Neural crest cell (in vitro differentiated cells): ENCODE measurements around the gene AHNAK. TPM values are rescaled to one million over a fixed set of nuclear protein-coding genes. Genes with fewer than 3 reads are reported as not detected.

Experiments
- DNase-seq: peaks from one replicate; pipeline ENCODE4 v3.0.0; 2021; ENCODE audit warnings: low read depth, mixed read lengths, low spot score
- H3K27ac Mint-ChIP-seq: one replicate; pipeline ENCODE4 v1.8.0; 2021; ENCODE audit warnings: mild to moderate bottlenecking, mixed read lengths; ENCODE audit not compliant: unreplicated experiment
- H3K27me3 Mint-ChIP-seq: 2 replicates; pipeline ENCODE4 v1.8.0; 2021; ENCODE audit warnings: low read depth, mild to moderate bottlenecking, mixed read lengths
- H3K36me3 Mint-ChIP-seq: 2 replicates; pipeline ENCODE4 v1.8.0; 2021; ENCODE audit warnings: low read depth, mild to moderate bottlenecking, mixed read lengths
- H3K4me1 Mint-ChIP-seq: 2 replicates; pipeline ENCODE4 v1.8.0; 2021; ENCODE audit warnings: mixed read lengths
- H3K4me3 Mint-ChIP-seq: one replicate; pipeline ENCODE4 v1.8.0; 2021; ENCODE audit warnings: mild to moderate bottlenecking, mixed read lengths
- H3K9me3 Mint-ChIP-seq: 2 replicates; pipeline ENCODE4 v1.8.0; 2021; ENCODE audit warnings: mixed read lengths
- total RNA-seq: library from RNA; stranded (reverse); gene quantifications from 2 replicates; pipeline ENCODE4 v1.2.1, GENCODE V29; 2021
- TF ChIP-seq, protein P1 (sequence below): fragments of 200-600 bp; sonication (generic); conservative IDR thresholded peaks from 2 replicates; pipeline ENCODE4 v1.5.0; 2021; ENCODE audit warnings: antibody characterized with exemption, mild to moderate bottlenecking

AHNAK gene
- total RNA-seq, 1 donor from 2014 or later: 0.65 TPM

DNA sequence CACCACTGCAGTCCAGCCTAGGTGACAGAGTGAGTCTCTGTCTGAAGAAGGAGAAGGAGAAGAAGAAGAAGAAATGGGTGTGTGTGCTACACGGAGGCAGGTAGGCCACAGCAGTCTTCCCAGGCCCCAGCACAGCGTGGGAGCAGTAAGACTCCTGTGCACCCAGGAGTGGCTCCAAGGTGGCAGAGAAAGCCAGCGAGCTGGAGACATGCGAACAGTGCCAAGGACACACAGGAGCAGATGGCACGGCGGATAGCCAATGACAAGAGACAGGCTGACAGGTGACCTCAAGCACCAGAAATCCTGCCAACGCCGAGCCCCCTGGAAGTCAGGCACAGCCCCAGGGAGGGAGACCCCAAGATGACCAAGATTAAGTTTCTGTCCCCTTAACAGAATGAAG is 136.8 kb downstream of the AHNAK start:
- H3K27ac Mint-ChIP-seq: no peak overlapping the region
- H3K4me3 Mint-ChIP-seq: no peak overlapping the region
- no peaks in the 10 kb centered on the region for H3K9me3 Mint-ChIP-seq
- no peaks in the 10 kb centered on the region for H3K36me3 Mint-ChIP-seq
- DNase-seq: no peak
- TF ChIP-seq, protein P1, sequence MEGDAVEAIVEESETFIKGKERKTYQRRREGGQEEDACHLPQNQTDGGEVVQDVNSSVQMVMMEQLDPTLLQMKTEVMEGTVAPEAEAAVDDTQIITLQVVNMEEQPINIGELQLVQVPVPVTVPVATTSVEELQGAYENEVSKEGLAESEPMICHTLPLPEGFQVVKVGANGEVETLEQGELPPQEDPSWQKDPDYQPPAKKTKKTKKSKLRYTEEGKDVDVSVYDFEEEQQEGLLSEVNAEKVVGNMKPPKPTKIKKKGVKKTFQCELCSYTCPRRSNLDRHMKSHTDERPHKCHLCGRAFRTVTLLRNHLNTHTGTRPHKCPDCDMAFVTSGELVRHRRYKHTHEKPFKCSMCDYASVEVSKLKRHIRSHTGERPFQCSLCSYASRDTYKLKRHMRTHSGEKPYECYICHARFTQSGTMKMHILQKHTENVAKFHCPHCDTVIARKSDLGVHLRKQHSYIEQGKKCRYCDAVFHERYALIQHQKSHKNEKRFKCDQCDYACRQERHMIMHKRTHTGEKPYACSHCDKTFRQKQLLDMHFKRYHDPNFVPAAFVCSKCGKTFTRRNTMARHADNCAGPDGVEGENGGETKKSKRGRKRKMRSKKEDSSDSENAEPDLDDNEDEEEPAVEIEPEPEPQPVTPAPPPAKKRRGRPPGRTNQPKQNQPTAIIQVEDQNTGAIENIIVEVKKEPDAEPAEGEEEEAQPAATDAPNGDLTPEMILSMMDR: no peak
- no peaks in the 10 kb centered on the region for H3K27me3 Mint-ChIP-seq
- H3K4me1 Mint-ChIP-seq: no peaks in the 10 kb centered on the region

DNA sequence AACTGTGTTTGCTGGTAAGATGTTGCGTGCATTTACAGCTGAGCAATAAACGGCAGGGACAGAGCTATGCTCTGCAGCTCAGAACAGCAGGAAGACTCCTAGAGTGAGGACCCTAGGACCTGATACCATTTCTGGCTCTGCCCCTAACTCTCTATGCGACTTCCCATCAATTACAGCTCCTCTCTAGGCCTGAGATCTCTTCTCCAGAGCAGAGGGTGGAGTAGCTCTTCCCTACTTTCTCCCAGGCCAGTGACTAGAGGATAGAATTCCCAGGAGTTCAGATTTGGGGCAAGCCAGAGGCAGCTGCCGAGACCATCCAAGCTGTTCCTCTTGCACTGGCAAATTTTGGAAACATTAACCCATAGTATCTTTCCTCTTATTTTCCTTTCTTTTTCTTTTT is 140.6 kb downstream of the AHNAK start:
- TF ChIP-seq, protein P1: no peak
- DNase-seq: no peak
- Mint-ChIP-seq H3K4me3 (no peak overlapping the region), H3K27ac (no peak overlapping the region), H3K9me3 (no peaks in the 10 kb centered on the region), H3K27me3 (no peaks in the 10 kb centered on the region), H3K4me1 (no peaks in the 10 kb centered on the region), H3K36me3 (no peaks in the 10 kb centered on the region)

- no peaks in the 10 kb centered on the region for H3K27me3 Mint-ChIP-seq
- no peak for DNase-seq
- TF ChIP-seq, protein P1: no peak
- H3K9me3 Mint-ChIP-seq: no peaks in the 10 kb centered on the region
- no peaks in the 10 kb centered on the region for H3K36me3 Mint-ChIP-seq
- H3K27ac Mint-ChIP-seq: no peak overlapping the region
- H3K4me1 Mint-ChIP-seq: no peaks in the 10 kb centered on the region
- H3K4me3 Mint-ChIP-seq: no peak overlapping the region
Observed at GRCh38 chr11:62404901-62405300, 141.7 kb downstream of the AHNAK start.

- Mint-ChIP-seq H3K36me3 (no peaks in the 10 kb centered on the region), H3K27me3 (no peaks in the 10 kb centered on the region), H3K4me1 (no peaks in the 10 kb centered on the region), H3K4me3 (no peak overlapping the region), H3K27ac (no peak overlapping the region), H3K9me3 (no peaks in the 10 kb centered on the region)
- no peak for DNase-seq
- TF ChIP-seq, protein P1: no peak
Observed at GRCh38 chr11:62404435-62404834, 142.2 kb downstream of the AHNAK start.

DNA sequence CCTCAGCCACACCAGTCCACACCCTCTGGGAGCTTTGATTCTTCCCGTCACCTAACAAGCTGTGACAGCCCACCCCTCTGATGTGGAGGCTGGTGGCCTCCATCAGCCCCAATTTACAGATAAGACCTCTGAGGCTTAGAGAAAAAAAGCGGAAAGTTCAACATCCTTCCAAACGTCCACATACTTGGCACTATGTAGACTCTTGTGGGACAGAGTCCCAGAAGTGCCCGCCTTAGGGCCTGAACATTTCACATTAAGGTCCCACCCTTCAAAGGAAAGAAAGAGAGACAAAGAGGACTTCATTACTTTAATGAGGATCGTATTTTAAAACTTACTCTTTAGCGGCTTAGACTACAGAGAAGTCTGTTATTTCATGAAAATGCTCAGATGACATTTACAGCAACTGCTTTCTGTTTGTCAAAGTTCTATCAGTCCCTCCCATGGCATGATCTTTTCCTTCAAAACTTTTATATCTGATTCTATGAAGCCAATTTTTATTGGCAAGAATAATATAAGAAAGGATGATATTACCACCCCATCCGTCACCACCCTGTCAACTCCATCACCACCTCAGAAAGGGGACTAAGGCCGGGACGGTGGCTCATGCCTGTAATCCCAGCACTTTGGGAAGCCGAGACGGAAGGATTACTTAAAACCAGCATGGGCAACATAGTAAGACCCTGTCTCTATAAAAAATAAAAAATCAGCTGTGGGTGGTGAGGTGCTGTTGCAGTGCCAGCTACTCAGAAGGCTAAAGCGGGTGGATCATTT is 143.5 kb downstream of the AHNAK start:
- H3K4me1 Mint-ChIP-seq: peaks cover 12% of the 10 kb centered on the region
- TF ChIP-seq, protein P1: no peak
- no peaks in the 10 kb centered on the region for H3K9me3 Mint-ChIP-seq
- H3K27ac Mint-ChIP-seq: no peak overlapping the region
- H3K27me3 Mint-ChIP-seq: no peaks in the 10 kb centered on the region
- H3K4me3 Mint-ChIP-seq: no peak overlapping the region
- H3K36me3 Mint-ChIP-seq: no peaks in the 10 kb centered on the region
- no peak for DNase-seq
